ENCODE measurements around the gene ZDHHC11B.
A peak's percentile ranks its signal among the peaks of the same experiment; 100 is the strongest.
"Not testable (repeated sequence)": the region's sequence is repeated elsewhere in the genome, so short reads cannot be mapped to it uniquely, and the experiment has no call there.

ZDHHC11B gene

GRCh38 chr5:778421-778820 is 6.1 kb downstream of the ZDHHC11B start:
- DNase-seq (ENCODE audit: low spot score) = not testable (repeated sequence)
- in situ Hi-C loops (cut with MboI; ENCODE audit: low pct_unique_long_range_greater_than_20kb, low sequenced_read_pairs, unreplicated experiment) = loop anchor here (10.0 kb wide), 1 partner anchor 94 kb away; no protein-coding TSS in a partner anchor

GRCh38 chr5:777756-778161 is 6.8 kb downstream of the ZDHHC11B start:
- no peak for DNase-seq (ENCODE audit: low spot score)
- no peak for TF ChIP-seq CTCF (IDR thresholded peaks at IDR 0.05; ENCODE audit: extremely low read depth, insufficient read depth, missing control alignments)
- in situ Hi-C loops (cut with MboI; ENCODE audit: low pct_unique_long_range_greater_than_20kb, low sequenced_read_pairs, unreplicated experiment) = loop anchor here (10.0 kb wide), 1 partner anchor 93 kb away; no protein-coding TSS in a partner anchor

- peak; percentile 22 for DNase-seq (ENCODE audit: low spot score)
- no peak for TF ChIP-seq CTCF (IDR thresholded peaks at IDR 0.05; ENCODE audit: extremely low read depth, insufficient read depth, missing control alignments)
- in situ Hi-C loops (cut with MboI; ENCODE audit: low pct_unique_long_range_greater_than_20kb, low sequenced_read_pairs, unreplicated experiment) = loop anchor here (10.0 kb wide), 1 partner anchor 92 kb away; no protein-coding TSS in a partner anchor
Measured at GRCh38 chr5:776862-777711, 7.4 kb downstream of the ZDHHC11B start.

GRCh38 chr5:775961-776861 is 8.3 kb downstream of the ZDHHC11B start:
- DNase-seq (ENCODE audit: low spot score) = peak; percentile 33
- in situ Hi-C loops (cut with MboI; ENCODE audit: low pct_unique_long_range_greater_than_20kb, low sequenced_read_pairs, unreplicated experiment) = loop anchor here (10.0 kb wide), 1 partner anchor 91 kb away; no protein-coding TSS in a partner anchor
- no peak for TF ChIP-seq CTCF (IDR thresholded peaks at IDR 0.05; ENCODE audit: extremely low read depth, insufficient read depth, missing control alignments)

- in situ Hi-C loops (cut with MboI; ENCODE audit: low pct_unique_long_range_greater_than_20kb, low sequenced_read_pairs, unreplicated experiment) = loop anchor here (10.0 kb wide), 1 partner anchor 91 kb away; no protein-coding TSS in a partner anchor
- DNase-seq (ENCODE audit: low spot score) = not testable (repeated sequence)
Measured at GRCh38 chr5:775595-775960, 9.0 kb downstream of the ZDHHC11B start.

GRCh38 chr5:774854-775505 is 9.5 kb downstream of the ZDHHC11B start:
- peak; percentile 28 for DNase-seq (ENCODE audit: low spot score)
- in situ Hi-C loops (cut with MboI; ENCODE audit: low pct_unique_long_range_greater_than_20kb, low sequenced_read_pairs, unreplicated experiment) = loop anchor here (10.0 kb wide), 1 partner anchor 90 kb away; no protein-coding TSS in a partner anchor

GRCh38 chr5:774304-774703 is 10.2 kb downstream of the ZDHHC11B start:
- DNase-seq (ENCODE audit: low spot score) = not testable (repeated sequence)
- in situ Hi-C loops (cut with MboI; ENCODE audit: low pct_unique_long_range_greater_than_20kb, low sequenced_read_pairs, unreplicated experiment) = loop anchor here (10.0 kb wide), 1 partner anchor 90 kb away; no protein-coding TSS in a partner anchor

- in situ Hi-C loops (cut with MboI; ENCODE audit: low pct_unique_long_range_greater_than_20kb, low sequenced_read_pairs, unreplicated experiment) = loop anchor here (10.0 kb wide), 1 partner anchor 89 kb away; no protein-coding TSS in a partner anchor
- TF ChIP-seq CTCF (IDR thresholded peaks at IDR 0.05; ENCODE audit: extremely low read depth, insufficient read depth, missing control alignments) = no peak
- DNase-seq (ENCODE audit: low spot score) = peak; percentile 29
Measured at GRCh38 chr5:773517-774264, 10.8 kb downstream of the ZDHHC11B start.

- DNase-seq (ENCODE audit: low spot score) = not testable (repeated sequence)
- in situ Hi-C loops (cut with MboI; ENCODE audit: low pct_unique_long_range_greater_than_20kb, low sequenced_read_pairs, unreplicated experiment) = loop anchor here (10.0 kb wide), 1 partner anchor 88 kb away; no protein-coding TSS in a partner anchor
Measured at GRCh38 chr5:772931-773330, 11.6 kb downstream of the ZDHHC11B start.

- DNase-seq (ENCODE audit: low spot score) = not testable (repeated sequence)
- in situ Hi-C loops (cut with MboI; ENCODE audit: low pct_unique_long_range_greater_than_20kb, low sequenced_read_pairs, unreplicated experiment) = loop anchor here (10.0 kb wide), 1 partner anchor 88 kb away; no protein-coding TSS in a partner anchor
Measured at GRCh38 chr5:772547-772890, 12.0 kb downstream of the ZDHHC11B start.
